Measurements from ENCODE around the gene STRBP.
"Not testable (repeated sequence)": the region's sequence is repeated elsewhere in the genome, so short reads cannot be mapped to it uniquely, and the experiment has no call there.

Gene STRBP

DNA sequence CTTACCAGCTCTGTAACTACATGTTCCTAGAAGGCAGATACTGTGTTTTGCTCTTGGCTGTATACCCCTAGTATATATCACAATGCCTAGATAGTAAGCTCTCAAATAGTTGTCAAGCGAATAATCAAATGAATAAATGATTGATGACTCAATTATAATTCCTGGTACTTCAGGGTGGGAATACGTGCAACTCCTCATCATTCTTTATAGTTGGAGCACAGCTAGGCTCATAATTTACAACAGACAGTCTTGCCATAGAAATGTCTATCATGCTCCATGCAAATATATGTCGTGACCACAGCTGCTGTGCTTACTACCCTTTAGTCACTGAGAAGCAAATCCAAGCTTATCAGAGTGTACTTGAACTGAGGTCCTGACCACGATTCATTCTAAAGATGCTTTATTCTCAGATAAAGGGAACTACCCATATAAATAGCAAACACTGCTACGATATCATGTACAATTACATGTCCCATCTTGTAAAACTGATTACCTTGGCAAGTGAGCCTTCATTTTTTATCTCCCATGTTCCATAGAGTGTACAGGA lies 52.1 kb downstream of the STRBP start:
- intact Hi-C loops (cut with DNase I): no loop called here
- no peak for DNase-seq

DNA sequence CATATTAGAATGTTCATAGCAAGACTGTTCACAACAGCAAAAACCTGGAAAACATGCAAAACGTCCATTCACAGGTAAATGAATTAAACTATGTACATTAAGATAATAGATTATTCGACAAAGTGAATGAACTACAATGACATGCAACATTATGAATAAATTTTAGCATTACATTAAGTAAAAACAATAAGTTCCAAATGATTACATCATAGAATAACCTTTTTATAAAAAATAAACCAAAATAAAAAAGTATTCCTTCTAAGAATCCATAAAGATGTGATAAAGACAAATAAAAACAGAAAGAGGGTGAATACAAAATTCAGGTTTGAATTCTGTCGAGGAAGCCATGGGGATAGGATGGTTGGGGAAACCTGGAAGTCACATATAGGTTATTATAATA lies 57.3 kb downstream of the STRBP start:
- no peak for DNase-seq
- intact Hi-C loops (cut with DNase I): no loop called here

DNA sequence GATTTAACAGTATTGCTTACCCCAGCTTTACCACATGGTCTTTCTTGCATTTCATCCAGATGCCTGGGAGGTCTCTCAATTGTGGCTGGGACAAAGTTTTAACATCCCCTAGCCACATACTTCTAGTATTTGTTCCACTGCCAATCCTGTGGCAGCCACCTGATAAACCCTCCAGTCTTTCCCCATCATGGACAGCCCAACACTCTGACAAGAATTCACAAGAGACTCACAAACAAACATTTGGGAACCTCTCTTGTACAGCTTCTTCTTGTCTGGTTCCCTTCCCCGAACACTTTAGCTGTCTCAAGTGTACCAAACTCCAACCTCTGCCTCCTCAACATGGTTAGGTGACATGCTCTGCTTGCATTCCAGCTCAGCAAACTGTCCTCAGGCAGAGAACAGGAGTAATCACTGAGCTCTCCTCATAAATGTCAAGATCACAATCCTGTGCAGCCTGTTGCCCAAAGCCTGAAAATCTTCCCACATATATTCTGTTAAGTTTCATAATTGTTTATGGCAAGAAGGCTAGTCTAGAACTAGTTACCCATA lies 59.7 kb downstream of the STRBP start:
- intact Hi-C loops (cut with DNase I): no loop called here
- no peak for DNase-seq

DNA sequence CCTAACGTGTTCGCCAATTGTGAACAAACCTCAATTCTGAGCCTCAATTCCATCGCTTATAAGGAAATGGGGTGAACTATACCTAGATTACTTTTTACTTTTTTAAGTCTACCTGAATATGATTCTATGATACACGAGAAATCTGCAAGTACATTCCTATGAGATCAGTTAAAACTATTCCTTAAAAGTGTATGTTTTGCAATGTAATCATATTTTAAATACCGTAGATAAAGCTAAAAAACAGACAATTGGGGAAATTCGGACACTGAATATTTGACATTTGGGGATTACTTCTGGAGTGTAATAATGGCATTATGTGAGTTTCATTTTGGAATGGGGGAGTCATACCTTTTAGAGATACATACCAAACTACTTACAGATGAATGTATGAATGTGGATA lies 62.3 kb downstream of the STRBP start:
- DNase-seq: no peak
- intact Hi-C loops (cut with DNase I): no loop called here

DNA sequence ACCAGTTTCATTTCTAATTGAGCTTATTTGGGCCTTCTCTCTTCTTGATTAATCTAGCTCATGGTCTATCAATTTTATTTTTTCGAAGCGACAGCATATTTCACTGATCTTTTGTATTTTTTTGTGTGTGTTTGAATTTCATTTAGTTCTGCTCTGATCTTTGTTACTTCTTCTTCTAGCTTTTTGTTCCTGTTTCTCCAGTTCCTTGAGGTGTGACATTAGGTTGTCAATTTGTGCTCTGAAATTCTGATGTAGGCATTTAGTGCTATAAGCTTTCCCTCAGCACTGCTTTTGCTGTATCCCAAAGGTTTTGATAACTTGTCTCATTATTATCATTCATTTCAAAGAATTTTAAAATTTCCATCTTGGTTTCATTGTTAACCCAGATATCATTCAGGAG lies 67.3 kb downstream of the STRBP start:
- intact Hi-C loops (cut with DNase I): no loop called here
- DNase-seq: no peak

DNA sequence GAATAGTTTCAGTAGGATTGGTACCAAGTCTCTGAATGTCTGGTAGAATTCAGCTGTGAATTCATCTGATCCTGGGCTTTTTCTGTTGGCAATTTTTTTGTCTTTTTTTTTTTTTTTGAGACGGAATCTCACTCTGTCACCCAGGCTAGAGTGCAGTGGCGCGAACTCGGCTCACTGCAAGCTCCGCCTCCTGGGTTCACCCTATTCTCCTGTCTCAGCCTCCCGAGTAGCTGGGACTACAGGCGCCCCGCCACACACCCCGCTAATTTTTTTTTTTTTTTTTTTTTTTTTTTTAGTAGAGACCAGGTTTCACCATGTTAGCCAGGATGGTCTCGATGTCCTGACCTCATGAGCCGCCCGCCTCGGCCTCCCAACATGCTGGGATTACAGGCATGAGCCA lies 67.9 kb downstream of the STRBP start:
- intact Hi-C loops (cut with DNase I); DNase-seq: not testable (repeated sequence)

DNA sequence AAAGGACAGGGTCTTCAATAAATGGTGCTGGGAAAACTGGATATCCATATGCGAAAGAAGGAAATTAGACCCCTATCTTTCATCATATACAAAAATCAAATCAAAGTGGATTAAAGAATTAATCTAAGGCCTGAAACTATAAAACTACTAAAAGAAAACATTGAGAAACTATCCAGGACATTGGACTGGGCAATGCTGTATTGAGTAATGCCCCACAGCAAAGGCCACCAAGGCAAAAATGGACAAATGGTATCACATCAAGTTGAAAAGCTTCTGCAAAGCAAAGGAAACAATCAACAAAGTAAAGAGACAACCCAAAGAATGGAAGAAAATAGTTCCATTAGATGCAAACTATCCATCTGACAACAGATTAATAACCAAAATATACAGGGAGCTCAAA lies 72.3 kb downstream of the STRBP start:
- intact Hi-C loops (cut with DNase I): no loop called here
- DNase-seq: no peak

DNA sequence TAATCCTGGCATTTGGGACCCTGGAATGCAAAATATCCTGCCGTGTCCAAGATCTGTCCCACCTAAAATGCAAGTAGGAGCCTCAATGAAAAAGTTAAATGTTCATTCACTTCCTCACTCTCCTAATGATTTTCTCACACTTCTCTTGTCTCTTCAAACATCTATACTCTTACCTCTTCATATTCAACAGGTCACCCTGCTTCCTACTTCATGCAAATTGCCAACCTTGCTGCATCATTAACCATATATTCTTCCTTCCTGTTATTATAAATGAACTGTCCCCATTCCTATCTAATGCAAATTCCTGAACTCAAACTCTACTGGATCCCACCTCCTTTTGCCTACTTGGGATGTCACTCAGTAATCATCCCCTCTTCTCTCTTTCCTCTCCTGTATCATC lies 74.4 kb downstream of the STRBP start:
- intact Hi-C loops (cut with DNase I): no loop called here
- DNase-seq: no peak

DNA sequence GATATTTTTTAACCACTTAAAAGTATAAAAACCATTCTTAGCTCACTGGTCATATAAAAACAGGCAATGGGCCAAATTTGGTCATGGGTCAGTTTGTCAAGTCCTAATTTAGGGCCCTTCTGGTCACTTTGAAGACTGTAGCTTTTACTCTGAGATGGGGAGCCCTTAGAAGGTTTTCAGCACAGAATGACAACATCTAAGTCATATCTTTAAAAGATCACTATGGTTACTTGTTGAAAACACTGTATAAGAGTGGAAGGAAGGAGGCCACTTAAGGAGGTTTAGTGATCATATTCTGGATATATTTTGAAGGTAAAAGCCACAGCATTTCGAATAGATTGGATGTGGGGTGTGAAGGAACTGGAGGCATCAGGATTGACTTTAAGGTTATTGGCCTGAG lies 76.7 kb downstream of the STRBP start:
- intact Hi-C loops (cut with DNase I): no loop called here
- no peak for DNase-seq

DNA sequence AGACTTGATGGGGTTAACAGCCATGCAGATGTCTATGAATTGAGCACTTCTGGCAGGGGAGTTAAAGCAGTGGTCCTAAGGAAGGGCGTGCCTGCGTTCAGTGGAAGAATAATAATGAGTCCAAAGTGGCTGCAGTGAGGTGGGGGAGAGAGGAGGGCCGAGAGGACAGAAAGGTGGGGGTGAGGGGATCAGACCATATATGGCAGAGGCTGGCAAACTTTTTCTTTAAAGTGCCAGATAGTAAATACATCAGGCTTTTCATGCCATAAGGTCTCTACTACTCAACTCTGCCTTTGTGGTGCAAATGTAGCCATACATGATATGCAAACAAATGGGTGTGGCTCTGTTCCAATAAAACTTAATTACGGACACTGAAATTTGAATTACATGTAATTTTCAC lies 77.1 kb downstream of the STRBP start:
- intact Hi-C loops (cut with DNase I): no loop called here
- no peak for DNase-seq

DNA sequence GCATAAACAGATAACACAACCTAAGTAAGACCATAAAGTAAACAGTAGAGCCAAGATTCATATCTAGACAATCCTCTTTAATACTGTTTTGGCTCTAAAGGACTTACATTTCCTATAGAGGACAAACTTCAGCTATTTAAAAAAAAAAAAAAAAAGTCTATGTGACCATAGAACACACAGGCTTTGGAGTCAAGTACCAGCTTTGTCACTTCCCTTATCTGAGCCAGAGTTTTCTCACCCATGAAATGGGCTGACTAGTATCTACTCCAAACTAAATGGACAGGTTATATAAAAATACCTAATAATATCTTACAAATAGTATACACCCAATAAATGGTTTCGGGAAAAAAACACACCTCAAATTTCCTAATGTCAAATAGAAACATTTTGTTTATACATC lies 81.3 kb downstream of the STRBP start:
- DNase-seq: no peak
- intact Hi-C loops (cut with DNase I): no loop called here

DNA sequence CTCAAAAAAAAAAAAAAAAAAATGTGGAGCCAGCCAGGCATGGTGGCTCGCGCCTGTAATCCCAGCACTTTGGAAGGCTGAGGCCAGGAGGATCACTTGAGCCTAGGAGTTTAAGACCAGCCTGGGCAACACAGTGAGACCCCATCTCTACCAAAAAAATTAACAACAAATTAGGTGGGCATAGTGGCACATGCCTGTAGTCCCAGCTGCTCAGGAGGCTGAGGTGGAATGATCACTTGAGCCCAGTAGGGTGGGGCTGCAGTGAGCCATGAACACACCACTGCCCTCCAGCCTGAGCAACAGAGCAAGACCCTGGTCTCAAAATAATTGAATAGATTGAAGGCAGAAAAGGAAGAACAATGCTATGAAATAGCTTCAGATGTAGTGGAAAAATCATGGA lies 82.4 kb downstream of the STRBP start:
- DNase-seq; intact Hi-C loops (cut with DNase I): not testable (repeated sequence)

DNA sequence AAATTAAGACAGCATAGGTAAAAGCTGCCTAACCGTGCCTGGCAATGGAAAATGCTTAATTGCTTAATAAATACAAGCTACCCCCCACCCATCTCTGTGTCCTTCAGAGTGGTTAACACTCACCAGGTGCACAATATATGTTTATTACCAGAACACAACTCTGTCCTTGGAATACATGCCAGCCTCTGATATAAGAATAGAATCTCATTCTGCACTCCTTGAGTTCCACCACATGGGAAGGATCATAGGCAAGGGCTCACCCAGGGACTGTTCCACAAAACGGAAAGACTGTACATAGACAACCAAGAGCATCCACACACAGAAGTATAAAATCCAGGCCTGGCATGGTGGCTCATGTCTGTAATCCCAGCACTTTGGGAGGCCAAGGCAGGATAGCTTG lies 91.4 kb downstream of the STRBP start:
- intact Hi-C loops (cut with DNase I): no loop called here
- DNase-seq: no peak

DNA sequence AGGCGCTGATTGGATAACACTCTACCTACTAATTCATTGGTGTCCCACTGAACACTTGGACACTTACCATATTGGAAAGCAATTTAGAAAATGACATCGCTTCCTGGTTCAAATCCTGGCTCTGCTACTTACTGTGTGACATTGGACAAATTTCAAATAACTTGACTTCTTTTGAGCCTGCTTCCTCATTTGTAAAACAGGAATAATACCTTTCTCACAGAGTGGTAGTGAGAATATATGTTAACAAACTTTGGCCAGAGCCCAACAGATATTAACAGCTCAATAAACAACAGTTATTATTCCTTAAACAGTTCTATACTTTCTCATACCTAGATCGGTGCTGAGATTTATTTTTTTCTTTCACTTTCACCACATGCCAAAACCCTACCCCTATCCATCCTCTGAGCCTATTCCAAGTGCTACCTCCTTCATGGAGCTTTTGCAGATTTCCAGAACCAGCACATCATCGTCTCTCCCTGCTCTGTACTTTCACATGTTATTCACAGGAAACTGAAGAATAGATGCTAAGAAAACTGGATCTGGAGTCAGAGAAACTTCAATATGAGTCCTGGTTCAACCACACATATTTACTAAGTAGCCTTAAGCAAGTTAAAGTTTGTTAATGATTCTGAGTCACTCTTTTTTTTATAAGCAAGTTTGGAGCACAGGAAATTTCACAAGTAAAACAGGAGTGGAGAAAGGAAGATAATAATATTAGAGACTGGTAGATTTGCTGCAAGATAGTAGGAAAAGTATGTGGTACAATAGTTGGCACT lies 92.3 kb downstream of the STRBP start:
- intact Hi-C loops (cut with DNase I): no loop called here
- DNase-seq: no peak

DNA sequence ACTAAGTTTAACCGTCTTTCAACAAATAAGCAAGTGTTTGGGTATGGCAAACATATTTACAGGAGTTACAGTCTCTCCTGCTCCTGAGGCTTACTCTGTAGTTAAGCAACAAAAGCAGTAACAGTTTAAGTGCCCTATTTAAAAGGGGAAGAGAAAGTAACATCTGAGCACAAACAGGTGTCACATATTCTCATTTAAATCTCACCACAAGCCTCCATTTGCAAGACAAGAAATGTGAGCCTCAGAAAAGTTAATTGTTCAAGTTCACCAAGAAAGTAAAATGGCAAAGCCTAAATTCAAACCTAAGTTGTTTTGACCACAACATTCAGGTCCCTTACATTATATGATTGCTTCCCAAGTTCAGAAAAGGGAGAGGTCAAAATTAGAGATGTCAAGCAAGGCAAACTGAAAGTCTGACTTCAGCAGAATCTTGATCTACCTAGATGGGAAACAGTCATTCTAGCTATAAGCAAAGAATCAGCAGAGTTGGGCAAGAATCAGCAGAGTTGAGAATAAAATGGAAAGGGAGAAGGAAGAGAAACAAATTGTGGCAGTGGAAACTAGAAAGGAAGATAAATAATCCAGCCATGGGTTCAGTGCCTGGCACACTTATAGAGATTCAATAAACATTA lies 93.4 kb downstream of the STRBP start:
- intact Hi-C loops (cut with DNase I): no loop called here

DNA sequence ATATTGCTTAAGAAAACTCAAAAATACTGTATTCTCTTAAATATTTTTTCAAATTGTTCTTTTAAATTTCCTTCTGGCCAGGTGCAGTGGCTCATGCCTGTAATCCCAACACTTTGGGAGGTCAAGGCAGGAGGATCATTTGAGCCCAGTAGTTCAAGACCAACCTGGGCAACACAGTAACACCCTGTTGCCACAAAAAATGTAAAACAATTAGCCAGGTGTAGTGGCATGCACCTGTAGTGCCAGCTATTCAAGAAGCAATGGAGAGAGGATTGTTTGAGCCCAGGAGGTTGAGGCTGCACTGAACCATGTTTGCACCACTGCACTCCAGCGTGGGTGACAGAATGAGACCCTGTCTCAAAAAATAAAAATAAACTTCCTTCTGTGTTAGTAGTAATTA lies 94.3 kb downstream of the STRBP start:
- no peak for DNase-seq
- intact Hi-C loops (cut with DNase I): no loop called here

More for the DNA sequence above, 93.4 kb downstream of the STRBP start:
- no peak for DNase-seq

DNA sequence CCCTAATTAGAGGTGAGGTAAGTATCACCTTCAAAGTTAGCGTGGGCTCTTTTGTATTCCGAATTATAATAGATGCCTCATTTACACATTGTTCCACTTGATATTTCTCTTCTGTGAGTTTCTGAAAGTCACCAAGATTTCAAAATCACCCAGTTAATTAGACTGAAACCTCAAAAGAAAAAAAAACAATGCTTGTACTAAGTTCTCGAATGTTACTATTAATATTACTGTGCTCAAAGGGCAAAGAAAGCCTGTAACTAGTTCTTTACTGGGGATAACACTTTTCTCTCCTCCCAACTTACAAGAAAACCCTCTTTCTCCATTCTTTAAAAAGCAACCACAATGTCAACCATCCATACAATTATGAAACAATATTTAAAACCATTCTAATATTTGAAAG lies 98.5 kb downstream of the STRBP start:
- intact Hi-C loops (cut with DNase I): no loop called here
- no peak for DNase-seq

DNA sequence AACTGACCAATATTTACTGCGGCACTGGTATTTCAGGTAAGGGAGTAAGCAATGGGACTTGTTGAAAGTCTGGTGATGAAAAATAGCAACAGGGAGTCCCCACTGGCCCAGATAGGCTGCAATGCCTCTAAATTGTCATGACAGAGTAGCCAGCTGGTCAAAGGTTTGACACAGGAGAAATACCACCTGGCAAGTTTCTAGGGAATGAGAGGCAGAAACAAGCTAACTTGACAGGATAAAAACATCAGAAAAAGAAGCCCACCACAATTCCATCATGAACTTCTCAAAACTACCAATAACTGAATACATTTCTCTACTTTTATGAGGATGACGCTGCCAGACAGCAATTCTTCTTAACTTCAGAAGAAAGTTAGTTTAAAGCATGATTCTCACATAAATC lies 99.8 kb downstream of the STRBP start:
- intact Hi-C loops (cut with DNase I): no loop called here
- no peak for DNase-seq

DNA sequence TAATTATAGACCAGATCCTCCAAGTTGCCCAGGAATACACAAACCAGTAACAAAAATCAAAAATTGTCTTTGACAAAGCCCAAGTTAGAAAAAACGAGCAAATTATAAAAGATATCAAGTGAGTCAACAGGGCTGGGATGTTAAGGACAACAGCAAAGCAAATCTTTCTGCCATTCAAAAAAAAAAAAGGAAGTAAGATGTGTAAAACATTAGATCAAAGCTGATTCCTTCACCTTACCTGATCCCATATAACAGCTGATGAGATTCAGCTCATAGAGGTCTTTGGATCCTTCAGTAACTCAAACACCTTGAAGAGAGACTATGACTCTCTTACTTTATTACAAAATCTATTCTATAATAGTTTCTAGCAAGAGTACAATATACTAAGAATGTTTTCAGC lies 100.9 kb downstream of the STRBP start:
- no peak for DNase-seq
- intact Hi-C loops (cut with DNase I): no loop called here

DNA sequence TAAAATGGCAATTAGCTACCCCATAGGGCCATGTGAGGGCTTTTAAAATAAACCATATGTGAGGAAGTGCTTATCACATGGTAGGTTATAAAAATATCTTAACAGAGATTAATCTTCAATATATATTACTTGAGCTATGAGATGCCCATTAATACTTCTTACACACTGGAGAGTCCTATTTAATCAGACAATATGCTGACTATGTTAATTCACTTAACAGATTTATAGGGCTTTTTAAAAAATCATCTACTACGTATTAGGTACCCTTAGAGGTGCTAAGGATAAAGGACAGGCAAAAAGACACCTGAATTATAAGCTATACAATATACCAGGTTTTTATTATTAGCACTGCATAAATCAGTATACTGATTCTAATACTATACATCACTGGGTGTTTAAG lies 102.6 kb downstream of the STRBP start:
- DNase-seq: no peak
- intact Hi-C loops (cut with DNase I): no loop called here

DNA sequence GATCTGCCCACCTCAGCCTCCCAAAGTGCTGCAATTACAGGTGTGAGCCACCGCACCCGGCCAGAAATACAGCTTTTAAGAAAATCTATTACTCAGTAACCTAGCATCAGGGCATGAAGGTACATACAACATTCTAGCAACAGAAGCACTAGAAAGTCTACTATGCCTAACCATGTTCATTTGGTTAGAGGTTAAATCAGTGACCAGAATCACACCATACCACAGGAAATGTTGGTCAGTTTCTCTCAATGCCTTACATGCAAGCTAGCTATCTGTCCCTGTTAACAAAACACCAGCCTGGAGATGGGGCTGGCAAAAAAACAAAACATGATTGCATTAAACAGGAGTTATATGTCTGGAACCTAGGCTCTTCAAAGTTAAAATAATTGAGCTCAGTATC lies 104.1 kb downstream of the STRBP start:
- intact Hi-C loops (cut with DNase I): no loop called here
- no peak for DNase-seq

Measured in head of caudate nucleus (tissue), 42 donors.